HG03521 (cell line): ENCODE results near the gene DNAJC12.
A peak's percentile ranks its signal among the peaks of the same experiment; 100 is the strongest.
"Not testable (repeated sequence)": the region's sequence is repeated elsewhere in the genome, so short reads cannot be mapped to it uniquely, and the experiment has no call there.

Experiments used
- ATAC-seq: cut with Tn5 transposase; IDR thresholded peaks from one replicate; pipeline ENCODE4 v1.9.1; 2021; ENCODE audit warnings: mild to moderate bottlenecking, moderate library complexity; ENCODE audit not compliant: unreplicated experiment

The DNAJC12 gene

DNA sequence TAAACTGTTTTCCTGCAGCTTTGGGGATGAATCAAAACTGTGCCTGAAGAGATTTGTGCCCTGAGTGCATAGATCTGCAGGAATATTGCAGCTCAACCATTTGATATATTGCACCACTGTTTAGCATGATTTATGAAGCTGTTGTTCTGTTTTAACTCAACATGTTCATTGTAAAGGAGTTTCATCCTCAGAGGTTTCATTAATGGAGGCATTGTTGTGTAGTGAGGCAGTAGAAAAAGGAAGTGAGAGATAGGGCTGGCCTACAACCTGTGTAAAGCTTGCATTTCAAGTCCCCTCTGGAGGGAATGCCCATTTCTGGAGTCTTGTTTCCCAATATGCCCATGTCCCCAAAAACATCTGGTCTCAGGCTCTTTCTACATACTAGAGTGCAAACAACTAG is 67.5 kb downstream of the DNAJC12 start:
- ATAC-seq: peak; percentile 63

DNA sequence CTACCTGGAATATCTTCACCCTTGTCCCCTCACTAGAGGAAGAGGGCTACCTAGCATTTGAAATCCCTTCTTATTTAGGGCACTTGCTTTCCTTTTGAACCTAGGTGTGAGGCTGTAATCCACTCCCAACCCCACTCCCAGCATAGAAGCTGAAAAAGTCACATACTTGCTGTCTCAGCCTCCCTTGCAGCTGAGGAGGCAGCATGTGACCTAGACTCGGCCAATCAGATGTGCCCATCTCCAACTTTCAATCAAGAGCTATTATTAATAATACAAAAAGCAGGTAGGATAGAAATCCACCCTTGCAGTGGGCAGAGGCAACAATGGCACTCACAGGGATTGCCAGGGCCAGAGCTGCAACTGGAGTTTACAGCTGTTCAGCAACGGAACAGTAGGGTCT is 70.7 kb downstream of the DNAJC12 start:
- ATAC-seq: no peak

DNA sequence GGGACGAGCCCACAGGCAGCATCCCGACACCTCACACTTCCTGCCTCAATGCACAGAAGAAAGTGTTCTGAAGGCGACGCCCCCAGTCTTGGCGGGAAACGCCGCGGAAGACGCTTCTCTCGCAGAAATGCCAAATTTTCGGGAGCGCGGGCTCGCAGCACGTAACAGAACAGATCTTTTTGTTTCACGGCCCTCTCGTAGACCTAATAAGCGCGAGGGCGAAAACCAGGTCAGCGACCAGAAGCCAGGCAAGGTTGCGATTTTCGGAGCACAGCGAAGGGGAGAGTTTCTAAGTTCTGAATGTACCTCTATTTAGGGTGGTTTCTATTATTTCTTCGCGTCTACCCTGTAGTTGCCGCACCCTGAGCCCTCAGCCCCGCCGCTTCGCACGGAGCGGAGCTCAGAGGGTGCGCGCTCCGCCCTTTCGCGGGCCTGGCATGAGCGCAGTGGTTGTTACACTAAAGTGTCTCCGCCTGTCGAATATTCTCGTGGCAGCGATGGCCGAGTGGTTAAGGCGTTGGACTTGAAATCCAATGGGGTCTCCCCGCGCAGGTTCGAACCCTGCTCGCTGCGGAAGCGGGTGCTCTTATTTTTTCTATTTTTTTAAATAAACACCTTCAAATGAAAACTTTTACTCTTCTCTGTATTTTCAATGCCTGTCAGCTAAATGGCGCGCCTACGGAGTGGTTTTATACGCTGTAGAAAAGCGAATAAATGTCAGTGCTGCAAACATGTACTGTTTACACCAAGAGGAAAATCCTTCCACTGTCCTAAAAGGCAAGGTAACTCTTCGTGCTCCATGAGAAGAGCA is 73.8 kb downstream of the DNAJC12 start:
- peak; percentile 85 for ATAC-seq

DNA sequence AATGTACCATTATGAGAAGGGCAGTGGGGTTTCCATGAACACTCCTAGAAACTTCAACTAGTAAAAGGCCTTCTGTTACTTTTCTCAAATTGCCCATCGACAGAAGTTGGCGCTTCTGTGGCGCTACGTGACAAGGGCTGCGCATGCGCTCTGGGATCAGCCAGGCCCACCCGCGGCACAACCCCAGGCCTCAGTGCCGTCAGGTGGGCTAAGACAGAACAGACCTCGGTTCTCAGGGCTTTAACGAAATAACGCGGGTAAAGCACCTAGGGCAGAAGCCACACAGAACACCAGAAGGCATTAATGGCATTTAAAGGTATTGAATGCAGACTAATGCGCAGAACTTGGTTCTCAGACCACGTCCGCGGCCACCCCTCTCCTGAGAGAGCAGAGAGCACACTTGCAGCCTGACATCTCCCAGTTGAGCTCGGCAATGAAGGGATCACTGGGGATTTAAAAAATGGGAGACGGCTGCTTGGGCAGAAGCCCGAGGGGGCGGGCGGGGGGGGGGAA is 74.4 kb downstream of the DNAJC12 start:
- ATAC-seq: peak; percentile 19

DNA sequence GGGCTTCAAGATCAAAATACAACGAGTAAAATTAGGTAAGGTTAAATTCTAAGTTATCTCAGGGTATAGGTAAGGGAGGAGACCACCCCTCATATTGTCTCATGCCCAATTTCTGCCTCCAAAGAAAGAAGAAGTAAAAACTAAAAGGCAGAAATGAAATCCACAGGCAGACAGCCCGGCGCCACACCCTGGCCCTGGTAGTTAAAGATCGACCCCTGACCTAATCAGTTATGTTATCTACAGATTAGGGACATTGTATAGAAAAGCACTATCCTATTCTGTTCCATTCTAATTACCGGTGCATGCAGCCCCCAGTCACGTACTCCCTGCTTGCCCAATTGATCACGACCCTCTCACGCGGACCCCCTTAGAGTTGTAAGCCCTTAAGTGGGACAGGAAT is 75.4 kb downstream of the DNAJC12 start:
- ATAC-seq: not testable (repeated sequence)

DNA sequence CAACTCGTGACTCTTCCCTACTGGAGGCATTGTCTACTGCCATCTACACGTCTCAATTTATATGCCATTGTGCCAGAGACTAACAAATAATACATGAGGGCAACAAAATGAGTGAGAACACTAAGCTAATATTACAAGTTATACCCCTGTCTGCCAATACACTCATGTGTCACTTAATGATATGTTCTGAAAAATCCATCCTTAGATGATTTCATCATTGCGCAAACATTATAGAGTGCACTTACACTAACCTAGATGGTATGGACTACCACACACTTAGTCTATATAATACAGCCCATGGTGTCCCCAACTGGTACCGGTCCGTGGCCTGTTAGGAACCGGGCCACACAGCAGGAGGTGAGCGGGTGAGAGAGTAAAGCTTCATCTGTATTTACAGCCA is 77.7 kb downstream of the DNAJC12 start:
- no peak for ATAC-seq
